Mucosa of descending colon (tissue), 3 donors: ENCODE measurements around the gene LPGAT1. TPM values are rescaled to one million over a fixed set of nuclear protein-coding genes. Genes with fewer than 3 reads are reported as not detected.
A peak's percentile ranks its signal among the peaks of the same experiment; 100 is the strongest.

Source experiments
- ATAC-seq: fragments of 200-7000 bp; cut with Tn5 transposase; one replicate; pipeline ENCODE4 v1.9.1; 2020; ENCODE audit warnings: mild to moderate bottlenecking, moderate library complexity
- DNase-seq, 3 donors: peaks; one replicate each; pipeline ENCODE4 v3.0.0-alpha.2; 2020
- H3K36me3 ChIP-seq: fragments of 200-600 bp; one replicate; pipeline ENCODE4 v1.8.0; 2021; ENCODE audit warnings: low read depth, mild to moderate bottlenecking
- H3K4me1 ChIP-seq: fragments of 200-600 bp; one replicate; pipeline ENCODE4 v1.8.0; 2021; ENCODE audit warnings: low read depth, mild to moderate bottlenecking
- H3K4me3 ChIP-seq: fragments of 200-600 bp; one replicate; pipeline ENCODE4 v1.8.0; 2021; ENCODE audit warnings: mild to moderate bottlenecking
- H3K9me3 ChIP-seq: fragments of 200-600 bp; one replicate; pipeline ENCODE4 v1.8.0; 2021; ENCODE audit warnings: mild to moderate bottlenecking
- intact Hi-C, 2 donors: fragments of 100-400 bp; cut with DNase I in 1 of 2; cut with micrococcal nuclease in 1 of 2; formaldehyde crosslinking; loops; one replicate each; pipeline versions ENCODE4 v1.11.0 to v1.11.1; 2022; cut with DNase I, micrococcal nuclease
- total RNA-seq, 3 donors: library from RNA; stranded (reverse); fragmentation: NEBNext Ultra II Directional in 2 of 3; extraction: Animal tissue kit (Norgen Biotek cat#: 25700) in 2 of 3; gene quantifications; one replicate each; pipeline versions ENCODE4 v1.2.1 to v1.2.4, GENCODE V29; 2021 to 2023
- TF ChIP-seq, protein P1 (sequence below): fragments of 200-600 bp; IDR thresholded peaks from one replicate; pipeline ENCODE4 v1.8.0; 2022; ENCODE audit warnings: antibody characterized with exemption, mild to moderate bottlenecking
- donor health status: DM: no; HTN: no; CAD: no; lungs with moderate emphysema.
- donor health status: DM: no; HTN: no; CAD: no.
- donor health status: DM: no; HTN: yes; CAD: no.

Gene LPGAT1
- total RNA-seq, 3 donors from 2014 or later: 27.5 to 42.1 (median 34.2) TPM

- intact Hi-C loops: no loop called here
- Histone ChIP-seq H3K4me3 (no peak overlapping the region), H3K36me3 (no peaks in the 10 kb centered on the region), H3K4me1 (peaks cover 6% of the 10 kb centered on the region), H3K9me3 (no peaks in the 10 kb centered on the region)
- DNase-seq (no peak), ATAC-seq (no peak)
- TF ChIP-seq, protein P1, sequence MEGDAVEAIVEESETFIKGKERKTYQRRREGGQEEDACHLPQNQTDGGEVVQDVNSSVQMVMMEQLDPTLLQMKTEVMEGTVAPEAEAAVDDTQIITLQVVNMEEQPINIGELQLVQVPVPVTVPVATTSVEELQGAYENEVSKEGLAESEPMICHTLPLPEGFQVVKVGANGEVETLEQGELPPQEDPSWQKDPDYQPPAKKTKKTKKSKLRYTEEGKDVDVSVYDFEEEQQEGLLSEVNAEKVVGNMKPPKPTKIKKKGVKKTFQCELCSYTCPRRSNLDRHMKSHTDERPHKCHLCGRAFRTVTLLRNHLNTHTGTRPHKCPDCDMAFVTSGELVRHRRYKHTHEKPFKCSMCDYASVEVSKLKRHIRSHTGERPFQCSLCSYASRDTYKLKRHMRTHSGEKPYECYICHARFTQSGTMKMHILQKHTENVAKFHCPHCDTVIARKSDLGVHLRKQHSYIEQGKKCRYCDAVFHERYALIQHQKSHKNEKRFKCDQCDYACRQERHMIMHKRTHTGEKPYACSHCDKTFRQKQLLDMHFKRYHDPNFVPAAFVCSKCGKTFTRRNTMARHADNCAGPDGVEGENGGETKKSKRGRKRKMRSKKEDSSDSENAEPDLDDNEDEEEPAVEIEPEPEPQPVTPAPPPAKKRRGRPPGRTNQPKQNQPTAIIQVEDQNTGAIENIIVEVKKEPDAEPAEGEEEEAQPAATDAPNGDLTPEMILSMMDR: no peak
Measured at GRCh38 chr1:211831558-211832323, 1.2 kb upstream of the LPGAT1 start.

DNA sequence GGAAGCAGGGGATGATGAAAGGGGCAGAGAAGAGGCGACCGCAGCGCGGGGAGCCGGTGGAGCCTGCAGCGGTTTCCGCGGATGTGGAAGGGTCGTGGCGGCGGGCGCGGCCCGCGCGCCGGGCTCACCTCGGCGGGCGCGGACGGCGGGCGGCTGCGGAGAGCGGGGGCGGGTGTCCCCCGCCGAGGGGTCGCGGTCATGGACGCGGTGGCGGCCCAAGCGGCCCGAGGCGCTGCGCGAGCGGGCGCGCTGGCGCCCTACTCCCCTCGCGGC is 572 bp downstream of the LPGAT1 start:
- Histone ChIP-seq H3K36me3 (no peaks in the 10 kb centered on the region), H3K4me3 (peak overlapping the region; percentile 56), H3K4me1 (peaks cover 6% of the 10 kb centered on the region), H3K9me3 (no peaks in the 10 kb centered on the region)
- intact Hi-C loops: no loop called here
- TF ChIP-seq, protein P1: no peak
- DNase-seq (peak in 2 of 3 donors; percentile 16 to 56), ATAC-seq (no peak)

GRCh38 chr1:211829343-211830054 is 1.1 kb downstream of the LPGAT1 start:
- DNase-seq: peak in 2 of 3 donors; percentile 24 to 31
- TF ChIP-seq, protein P1: no peak
- Histone ChIP-seq H3K4me1 (peaks cover 6% of the 10 kb centered on the region), H3K4me3 (peak overlapping the region; percentile 56), H3K9me3 (no peaks in the 10 kb centered on the region), H3K36me3 (no peaks in the 10 kb centered on the region)
- no peak for ATAC-seq
- intact Hi-C loops: no loop called here

GRCh38 chr1:211828584-211829342 is 1.8 kb downstream of the LPGAT1 start:
- DNase-seq (no peak), ATAC-seq (no peak)
- intact Hi-C loops: no loop called here
- H3K4me3 ChIP-seq: no peak overlapping the region
- TF ChIP-seq, protein P1: no peak
- H3K4me1 ChIP-seq: peaks cover 6% of the 10 kb centered on the region
- H3K36me3 ChIP-seq: no peaks in the 10 kb centered on the region
- no peaks in the 10 kb centered on the region for H3K9me3 ChIP-seq

DNA sequence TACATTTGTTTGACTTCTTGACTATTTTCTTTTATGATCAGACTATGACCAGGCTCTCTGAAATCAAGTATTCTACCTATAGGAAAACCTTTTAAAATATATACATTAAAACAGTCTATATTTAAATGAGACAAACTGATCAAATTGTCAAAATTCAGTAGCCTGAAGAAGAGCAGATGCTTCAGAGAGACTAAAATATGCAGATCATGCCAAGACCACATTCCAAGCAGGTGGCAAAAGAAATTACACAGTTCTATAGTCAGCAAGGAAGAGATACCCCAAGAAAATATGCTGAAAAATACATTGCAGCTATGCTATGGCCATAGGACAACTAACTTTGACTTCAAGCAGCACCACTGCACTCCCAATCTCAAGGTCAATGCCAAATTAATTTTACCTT is 3.5 kb downstream of the LPGAT1 start:
- no peak overlapping the region for H3K4me3 ChIP-seq
- no peaks in the 10 kb centered on the region for H3K9me3 ChIP-seq
- intact Hi-C loops: no loop called here
- TF ChIP-seq, protein P1: no peak
- H3K4me1 ChIP-seq: peaks cover 6% of the 10 kb centered on the region
- no peak for DNase-seq
- H3K36me3 ChIP-seq: no peaks in the 10 kb centered on the region
- ATAC-seq: no peak
